Neural crest cell (in vitro differentiated cells): ENCODE measurements around the gene TAF1C. TPM values are rescaled to one million over a fixed set of nuclear protein-coding genes. Genes with fewer than 3 reads are reported as not detected.
A peak's percentile ranks its signal among the peaks of the same experiment; 100 is the strongest.

Experiments
- DNase-seq: peaks from one replicate; pipeline ENCODE4 v3.0.0; 2021; ENCODE audit warnings: low read depth, mixed read lengths, low spot score
- H3K27ac Mint-ChIP-seq: one replicate; pipeline ENCODE4 v1.8.0; 2021; ENCODE audit warnings: mild to moderate bottlenecking, mixed read lengths; ENCODE audit not compliant: unreplicated experiment
- H3K27me3 Mint-ChIP-seq: 2 replicates; pipeline ENCODE4 v1.8.0; 2021; ENCODE audit warnings: low read depth, mild to moderate bottlenecking, mixed read lengths
- H3K36me3 Mint-ChIP-seq: 2 replicates; pipeline ENCODE4 v1.8.0; 2021; ENCODE audit warnings: low read depth, mild to moderate bottlenecking, mixed read lengths
- H3K4me1 Mint-ChIP-seq: 2 replicates; pipeline ENCODE4 v1.8.0; 2021; ENCODE audit warnings: mixed read lengths
- H3K4me3 Mint-ChIP-seq: one replicate; pipeline ENCODE4 v1.8.0; 2021; ENCODE audit warnings: mild to moderate bottlenecking, mixed read lengths
- H3K9me3 Mint-ChIP-seq: 2 replicates; pipeline ENCODE4 v1.8.0; 2021; ENCODE audit warnings: mixed read lengths
- CTCF ChIP-seq: fragments of 200-600 bp; sonication (generic); conservative IDR thresholded peaks from 2 replicates; pipeline ENCODE4 v1.5.0; 2021; ENCODE audit warnings: antibody characterized with exemption, mild to moderate bottlenecking
- total RNA-seq: library from RNA; stranded (reverse); gene quantifications from 2 replicates; pipeline ENCODE4 v1.2.1, GENCODE V29; 2021

The TAF1C gene
- total RNA-seq, 1 donor from 2014 or later = 86.4 TPM

GRCh38 chr16:84143081-84143480, 43.8 kb downstream of the TAF1C start:
- Mint-ChIP-seq H3K36me3 (peaks cover 4% of the 10 kb centered on the region), H3K4me3 (peak overlapping the region; percentile 99), H3K27ac (no peak overlapping the region), H3K9me3 (no peaks in the 10 kb centered on the region), H3K27me3 (peaks cover 18% of the 10 kb centered on the region), H3K4me1 (peaks cover 45% of the 10 kb centered on the region)
- DNase-seq = no peak
- TF ChIP-seq CTCF = no peak

- Mint-ChIP-seq H3K27ac (no peak overlapping the region), H3K4me1 (peaks cover 62% of the 10 kb centered on the region), H3K4me3 (peak overlapping the region; percentile 82)
These were observed 45.6 kb downstream of the TAF1C start for GRCh38 chr16:84141143-84141670.

GRCh38 chr16:84139628-84140258, 47.1 kb downstream of the TAF1C start:
- TF ChIP-seq CTCF = no peak
- Mint-ChIP-seq H3K27me3 (no peaks in the 10 kb centered on the region), H3K4me3 (peak overlapping the region; percentile 63), H3K9me3 (no peaks in the 10 kb centered on the region), H3K4me1 (peaks cover 65% of the 10 kb centered on the region), H3K36me3 (peaks cover 4% of the 10 kb centered on the region), H3K27ac (peak overlapping the region; percentile 76)
- no peak for DNase-seq

More at GRCh38 chr16:84141143-84141670, 45.6 kb downstream of the TAF1C start:
- Mint-ChIP-seq H3K9me3 (no peaks in the 10 kb centered on the region), H3K27me3 (peaks cover 4% of the 10 kb centered on the region), H3K36me3 (peaks cover 4% of the 10 kb centered on the region)
- peak; percentile 28 for TF ChIP-seq CTCF
- DNase-seq = no peak

GRCh38 chr16:84138824-84139627, 47.8 kb downstream of the TAF1C start:
- H3K27me3 Mint-ChIP-seq = no peaks in the 10 kb centered on the region
- H3K4me3 Mint-ChIP-seq = peak overlapping the region; percentile 63
- no peak for TF ChIP-seq CTCF
- no peak for DNase-seq
- peaks cover 4% of the 10 kb centered on the region for H3K36me3 Mint-ChIP-seq
- no peaks in the 10 kb centered on the region for H3K9me3 Mint-ChIP-seq
- H3K4me1 Mint-ChIP-seq = peaks cover 61% of the 10 kb centered on the region
- H3K27ac Mint-ChIP-seq = peak overlapping the region; percentile 76

GRCh38 chr16:84138500-84138823, 48.4 kb downstream of the TAF1C start:
- DNase-seq = no peak
- Mint-ChIP-seq H3K9me3 (no peaks in the 10 kb centered on the region), H3K27me3 (no peaks in the 10 kb centered on the region), H3K27ac (no peak overlapping the region), H3K4me1 (peaks cover 59% of the 10 kb centered on the region), H3K4me3 (no peak overlapping the region), H3K36me3 (peaks cover 4% of the 10 kb centered on the region)
- no peak for TF ChIP-seq CTCF
